SU-DHL-6 (cell line): ENCODE measurements around the gene TDRD10.

Experiments used
- H2AFZ ChIP-seq: fragments of 200-600 bp; sonication (generic); 2 replicates; pipeline ENCODE4 v1.6.1; 2014; ENCODE audit warnings: low read depth, mild to moderate bottlenecking, moderate library complexity, mixed read lengths, antibody characterized with exemption, low read length; ENCODE audit not compliant: severe bottlenecking
- H3F3A ChIP-seq: fragments of 200-600 bp; shearing (Covaris generic); 2 replicates; pipeline ENCODE4 v1.6.0; 2016; ENCODE audit warnings: antibody characterized with exemption, mild to moderate bottlenecking; ENCODE audit not compliant: insufficient read depth
- H3K27ac ChIP-seq: fragments of 200-600 bp; sonication (generic); 2 replicates; pipeline ENCODE4 v1.5.1; 2016; ENCODE audit warnings: low read depth, mild to moderate bottlenecking, low read length, moderate library complexity, mixed read lengths
- H3K27me3 ChIP-seq: fragments of 200-600 bp; sonication (generic), shearing (Covaris generic); 2 replicates; pipeline ENCODE4 v1.6.0; 2014; ENCODE audit warnings: mild to moderate bottlenecking, low read length
- H3K36me3 ChIP-seq: fragments of 200-600 bp; sonication (generic); 2 replicates; pipeline ENCODE4 v1.6.1; 2014; ENCODE audit warnings: mild to moderate bottlenecking, low read length, mixed read lengths
- H3K4me2 ChIP-seq: fragments of 300-600, 200-600 bp; shearing (Covaris generic), sonication (generic); 2 replicates; pipeline ENCODE4 v1.6.0; 2014; ENCODE audit warnings: low read length, low read depth, mild to moderate bottlenecking; ENCODE audit not compliant: poor library complexity, severe bottlenecking
- H3K4me3 ChIP-seq: fragments of 200-600 bp; sonication (generic); 2 replicates; pipeline ENCODE4 v1.5.1; 2014; ENCODE audit warnings: antibody characterized with exemption, low read length, mild to moderate bottlenecking, mixed read lengths; ENCODE audit not compliant: insufficient read depth, poor library complexity, severe bottlenecking
- H3K79me2 ChIP-seq: fragments of 200-600 bp; sonication (generic); 2 replicates; pipeline ENCODE4 v1.6.1; 2014; ENCODE audit warnings: mild to moderate bottlenecking, low read length, moderate library complexity; ENCODE audit not compliant: insufficient read depth
- H3K9ac ChIP-seq: fragments of 200-600 bp; sonication (generic); 2 replicates; pipeline ENCODE4 v1.7.0; 2014; ENCODE audit warnings: mild to moderate bottlenecking, low read length
- H3K9me2 ChIP-seq: fragments of 200-600 bp; sonication (generic); replicated peaks from 2 replicates; pipeline ENCODE4 v1.6.1; 2014; ENCODE audit warnings: low read length; ENCODE audit not compliant: insufficient read depth
- H3K9me3 ChIP-seq: fragments of 200-600 bp; sonication (generic); 2 replicates; pipeline ENCODE4 v1.6.1; 2014; ENCODE audit warnings: low read length, mixed read lengths; ENCODE audit not compliant: insufficient read depth
- H4K20me1 ChIP-seq: fragments of 200-600 bp; sonication (generic); 2 replicates; pipeline ENCODE4 v1.6.1; 2014; ENCODE audit warnings: low read depth, mild to moderate bottlenecking, antibody characterized with exemption, low read length, moderate library complexity, mixed read lengths
- EZH2phosphoT487 ChIP-seq: fragments of 200-600 bp; sonication (generic), shearing (Covaris generic); conservative IDR thresholded peaks from 2 replicates; pipeline ENCODE4 v1.6.1; 2018; ENCODE audit warnings: mild to moderate bottlenecking, antibody characterized with exemption, low read length, moderate library complexity, mixed read lengths
- TF ChIP-seq, protein P1 (sequence below): fragments of 200-600 bp; sonication (generic); IDR thresholded peaks from one replicate; pipeline ENCODE4 v1.5.1; 2017; ENCODE audit warnings: antibody characterized with exemption, mild to moderate bottlenecking, low read length, moderate library complexity; ENCODE audit not compliant: insufficient read depth, poor library complexity, severe bottlenecking

Gene TDRD10

DNA sequence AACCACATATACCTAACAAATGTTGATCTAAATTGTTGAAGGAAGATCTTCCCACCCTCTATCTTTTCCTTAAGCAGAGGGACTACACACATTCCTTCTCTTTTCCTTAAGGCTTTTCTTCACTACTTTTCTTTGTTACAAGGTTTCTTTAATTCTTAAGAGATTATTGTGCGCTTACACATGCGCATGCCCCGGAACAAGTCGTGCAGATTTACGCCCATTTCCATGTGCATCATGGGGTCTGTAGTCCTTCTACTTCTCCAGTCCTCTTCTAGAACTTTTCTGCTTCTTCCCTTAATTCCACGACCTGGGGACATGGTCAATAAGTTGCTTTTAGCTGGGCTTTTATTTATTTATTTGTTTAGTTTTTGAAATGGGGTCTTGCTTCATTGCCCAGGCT lies 63.9 kb downstream of the TDRD10 start:
- Histone ChIP-seq H3K79me2 (no peaks in the 10 kb centered on the region), H3K27me3 (no peaks in the 10 kb centered on the region), H3K9me3 (no peaks in the 10 kb centered on the region), H2AFZ (no peak overlapping the region), H4K20me1 (no peaks in the 10 kb centered on the region), H3F3A (no peaks in the 10 kb centered on the region), H3K4me2 (no peak overlapping the region), H3K9ac (no peak overlapping the region), H3K9me2 (no peaks in the 10 kb centered on the region), H3K27ac (no peak overlapping the region), H3K4me3 (no peak overlapping the region), H3K36me3 (no peaks in the 10 kb centered on the region)
- TF ChIP-seq, protein P1, sequence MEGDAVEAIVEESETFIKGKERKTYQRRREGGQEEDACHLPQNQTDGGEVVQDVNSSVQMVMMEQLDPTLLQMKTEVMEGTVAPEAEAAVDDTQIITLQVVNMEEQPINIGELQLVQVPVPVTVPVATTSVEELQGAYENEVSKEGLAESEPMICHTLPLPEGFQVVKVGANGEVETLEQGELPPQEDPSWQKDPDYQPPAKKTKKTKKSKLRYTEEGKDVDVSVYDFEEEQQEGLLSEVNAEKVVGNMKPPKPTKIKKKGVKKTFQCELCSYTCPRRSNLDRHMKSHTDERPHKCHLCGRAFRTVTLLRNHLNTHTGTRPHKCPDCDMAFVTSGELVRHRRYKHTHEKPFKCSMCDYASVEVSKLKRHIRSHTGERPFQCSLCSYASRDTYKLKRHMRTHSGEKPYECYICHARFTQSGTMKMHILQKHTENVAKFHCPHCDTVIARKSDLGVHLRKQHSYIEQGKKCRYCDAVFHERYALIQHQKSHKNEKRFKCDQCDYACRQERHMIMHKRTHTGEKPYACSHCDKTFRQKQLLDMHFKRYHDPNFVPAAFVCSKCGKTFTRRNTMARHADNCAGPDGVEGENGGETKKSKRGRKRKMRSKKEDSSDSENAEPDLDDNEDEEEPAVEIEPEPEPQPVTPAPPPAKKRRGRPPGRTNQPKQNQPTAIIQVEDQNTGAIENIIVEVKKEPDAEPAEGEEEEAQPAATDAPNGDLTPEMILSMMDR, result no peak
- TF ChIP-seq EZH2phosphoT487, result no peak

DNA sequence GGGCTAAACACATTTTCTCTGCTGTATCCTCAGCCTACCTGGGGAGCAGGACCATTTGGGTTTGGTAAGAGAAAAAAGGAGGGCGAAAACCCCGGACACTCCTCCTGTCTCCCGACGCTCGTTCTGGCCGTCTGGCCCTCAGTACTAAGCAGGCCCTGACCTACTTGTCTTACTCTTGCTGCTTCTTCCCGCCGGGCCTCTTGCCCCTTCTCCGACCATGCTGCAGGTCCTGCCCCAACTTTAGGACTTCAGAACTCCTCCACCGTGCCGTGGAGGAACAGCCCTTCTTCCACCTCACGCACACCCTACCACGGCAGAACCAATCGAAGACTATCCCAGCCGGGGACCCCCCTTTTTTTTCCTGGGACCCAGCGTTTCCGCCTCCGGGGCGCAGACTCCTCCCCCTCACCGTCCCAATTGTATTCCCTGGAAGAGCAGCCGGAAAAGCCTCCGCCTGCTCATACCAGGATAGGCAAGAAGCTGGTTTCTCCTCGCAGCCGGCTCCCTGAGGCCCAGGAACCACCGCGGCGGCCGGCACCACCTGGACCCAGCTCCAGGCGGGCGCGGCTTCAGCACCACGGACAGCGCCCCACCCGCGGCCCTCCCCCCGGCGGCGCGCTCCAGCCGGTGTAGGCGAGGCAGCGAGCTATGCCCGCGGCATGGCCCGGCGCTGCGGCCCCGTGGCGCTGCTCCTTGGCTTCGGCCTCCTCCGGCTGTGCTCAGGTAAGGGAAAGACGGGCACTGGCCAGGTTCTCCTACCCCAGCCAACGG lies 65.6 kb downstream of the TDRD10 start, which contains the start of gene CHRNB2:
Gene CHRNB2 (plus strand): TSS at position 393 of the 771 bp plus-strand sequence. CDS start 267 bp downstream, at position 660.
- Histone ChIP-seq H3K9ac (no peak within 1 kb of the TSS), H3K27ac (no peak within 1 kb of the TSS), H3K4me3 (no peak within 1 kb of the TSS)

DNA sequence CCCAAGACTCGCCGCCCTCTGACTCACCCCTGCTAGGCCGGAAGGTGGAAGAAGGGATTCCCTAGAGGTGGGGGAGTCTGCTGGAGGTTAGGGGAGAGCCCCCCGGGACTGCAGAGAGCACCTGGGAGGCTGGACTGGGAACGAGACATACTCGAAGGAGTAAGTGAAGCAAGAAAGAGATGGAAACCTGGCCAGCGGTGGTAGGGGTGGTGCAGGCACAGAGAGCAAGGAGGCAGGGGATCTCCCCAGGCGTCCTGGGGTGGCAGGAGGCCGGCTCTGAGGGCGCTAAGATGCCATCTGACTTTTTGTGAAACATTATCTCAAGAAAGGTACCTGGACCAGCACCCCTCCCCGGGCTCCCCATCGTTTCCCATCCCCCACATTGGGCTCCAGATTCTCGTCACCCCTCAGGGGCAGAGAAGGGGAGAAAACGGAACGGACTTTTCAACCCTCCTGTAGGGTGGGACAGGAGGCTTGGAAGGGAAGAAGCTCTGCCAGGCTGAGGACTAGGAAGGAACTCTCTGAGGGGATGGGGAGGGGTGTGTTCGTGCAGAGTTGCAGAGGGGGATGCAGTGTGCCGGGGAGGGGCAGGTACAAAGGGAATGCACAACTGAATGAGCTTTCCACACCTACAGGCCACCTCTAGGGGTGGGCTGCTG lies 66.3 kb downstream of the TDRD10 start:
- no peaks in the 10 kb centered on the region for H3K9me2 ChIP-seq
- no peak overlapping the region for H3K9ac ChIP-seq
- peak overlapping the region; percentile 21 for H3K4me2 ChIP-seq
- H3K27ac ChIP-seq, result no peak overlapping the region
- no peak overlapping the region for H2AFZ ChIP-seq
- H3K36me3 ChIP-seq, result no peaks in the 10 kb centered on the region
- H3K79me2 ChIP-seq, result no peaks in the 10 kb centered on the region
- no peaks in the 10 kb centered on the region for H3F3A ChIP-seq
- TF ChIP-seq, protein P1, result no peak
- no peak for TF ChIP-seq EZH2phosphoT487
- H3K27me3 ChIP-seq, result no peaks in the 10 kb centered on the region
- no peaks in the 10 kb centered on the region for H4K20me1 ChIP-seq
- H3K9me3 ChIP-seq, result no peaks in the 10 kb centered on the region
- H3K4me3 ChIP-seq, result no peak overlapping the region

More for the DNA sequence above, 65.6 kb downstream of the TDRD10 start, which contains the start of gene CHRNB2:
- H3K27me3 ChIP-seq, result no peaks in the 10 kb centered on the region
- H3K9me3 ChIP-seq, result no peaks in the 10 kb centered on the region
- H2AFZ ChIP-seq, result no peak within 1 kb of the TSS
- H3K4me2 ChIP-seq, result peak within 1 kb of the TSS; percentile 21
- no peaks in the 10 kb centered on the region for H3K36me3 ChIP-seq
- TF ChIP-seq, protein P1, result no peak
- no peak for TF ChIP-seq EZH2phosphoT487
- no peaks in the 10 kb centered on the region for H4K20me1 ChIP-seq
- no peaks in the 10 kb centered on the region for H3K79me2 ChIP-seq
- H3F3A ChIP-seq, result no peaks in the 10 kb centered on the region
- H3K9me2 ChIP-seq, result no peaks in the 10 kb centered on the region
